NB4 (cell line): ENCODE results near the gene TM4SF18.

Source experiments
- POLR2A ChIP-seq: IDR thresholded peaks from 2 replicates; pipeline ENCODE4 v1.6.1; 2011; ENCODE audit warnings: mild to moderate bottlenecking; ENCODE audit not compliant: insufficient read length; ENCODE audit errors: extremely low read depth
- TF ChIP-seq, protein P1 (sequence below): IDR thresholded peaks from one replicate; pipeline ENCODE4 v1.5.1; 2012; ENCODE audit warnings: low read depth, low read length
- TF ChIP-seq, protein P2 (sequence below): IDR thresholded peaks from 2 replicates; pipeline ENCODE4 v1.6.1; 2011; ENCODE audit warnings: low read depth, low read length

DNA sequence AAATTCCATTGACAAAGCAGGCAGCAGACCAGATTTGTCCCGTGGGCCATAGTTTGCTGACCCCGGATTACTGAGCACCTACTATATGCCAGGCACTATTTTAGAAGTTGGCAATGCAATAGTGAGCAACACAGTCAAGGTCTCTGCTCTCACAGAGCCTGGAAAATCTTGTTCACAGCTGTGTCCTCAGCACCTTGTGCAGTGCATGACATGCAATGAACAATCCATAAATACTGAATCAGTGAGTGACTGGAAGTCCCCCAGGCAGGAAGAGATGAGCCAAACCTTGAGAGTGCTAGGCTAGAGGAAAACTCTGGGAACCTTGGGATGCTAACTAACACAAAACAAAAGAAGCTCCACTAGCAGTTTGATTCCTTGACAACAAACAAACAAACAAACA lies 29.6 kb upstream of the TM4SF18 start:
- TF ChIP-seq, protein P1, sequence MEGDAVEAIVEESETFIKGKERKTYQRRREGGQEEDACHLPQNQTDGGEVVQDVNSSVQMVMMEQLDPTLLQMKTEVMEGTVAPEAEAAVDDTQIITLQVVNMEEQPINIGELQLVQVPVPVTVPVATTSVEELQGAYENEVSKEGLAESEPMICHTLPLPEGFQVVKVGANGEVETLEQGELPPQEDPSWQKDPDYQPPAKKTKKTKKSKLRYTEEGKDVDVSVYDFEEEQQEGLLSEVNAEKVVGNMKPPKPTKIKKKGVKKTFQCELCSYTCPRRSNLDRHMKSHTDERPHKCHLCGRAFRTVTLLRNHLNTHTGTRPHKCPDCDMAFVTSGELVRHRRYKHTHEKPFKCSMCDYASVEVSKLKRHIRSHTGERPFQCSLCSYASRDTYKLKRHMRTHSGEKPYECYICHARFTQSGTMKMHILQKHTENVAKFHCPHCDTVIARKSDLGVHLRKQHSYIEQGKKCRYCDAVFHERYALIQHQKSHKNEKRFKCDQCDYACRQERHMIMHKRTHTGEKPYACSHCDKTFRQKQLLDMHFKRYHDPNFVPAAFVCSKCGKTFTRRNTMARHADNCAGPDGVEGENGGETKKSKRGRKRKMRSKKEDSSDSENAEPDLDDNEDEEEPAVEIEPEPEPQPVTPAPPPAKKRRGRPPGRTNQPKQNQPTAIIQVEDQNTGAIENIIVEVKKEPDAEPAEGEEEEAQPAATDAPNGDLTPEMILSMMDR, result no peak
- no peak for TF ChIP-seq POLR2A
- TF ChIP-seq, protein P2, sequence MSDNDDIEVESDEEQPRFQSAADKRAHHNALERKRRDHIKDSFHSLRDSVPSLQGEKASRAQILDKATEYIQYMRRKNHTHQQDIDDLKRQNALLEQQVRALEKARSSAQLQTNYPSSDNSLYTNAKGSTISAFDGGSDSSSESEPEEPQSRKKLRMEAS, result no peak
